Measurements from ENCODE around the gene DNM2.
"Not testable (repeated sequence)": the region's sequence is repeated elsewhere in the genome, so short reads cannot be mapped to it uniquely, and the experiment has no call there.

Gene DNM2

DNA sequence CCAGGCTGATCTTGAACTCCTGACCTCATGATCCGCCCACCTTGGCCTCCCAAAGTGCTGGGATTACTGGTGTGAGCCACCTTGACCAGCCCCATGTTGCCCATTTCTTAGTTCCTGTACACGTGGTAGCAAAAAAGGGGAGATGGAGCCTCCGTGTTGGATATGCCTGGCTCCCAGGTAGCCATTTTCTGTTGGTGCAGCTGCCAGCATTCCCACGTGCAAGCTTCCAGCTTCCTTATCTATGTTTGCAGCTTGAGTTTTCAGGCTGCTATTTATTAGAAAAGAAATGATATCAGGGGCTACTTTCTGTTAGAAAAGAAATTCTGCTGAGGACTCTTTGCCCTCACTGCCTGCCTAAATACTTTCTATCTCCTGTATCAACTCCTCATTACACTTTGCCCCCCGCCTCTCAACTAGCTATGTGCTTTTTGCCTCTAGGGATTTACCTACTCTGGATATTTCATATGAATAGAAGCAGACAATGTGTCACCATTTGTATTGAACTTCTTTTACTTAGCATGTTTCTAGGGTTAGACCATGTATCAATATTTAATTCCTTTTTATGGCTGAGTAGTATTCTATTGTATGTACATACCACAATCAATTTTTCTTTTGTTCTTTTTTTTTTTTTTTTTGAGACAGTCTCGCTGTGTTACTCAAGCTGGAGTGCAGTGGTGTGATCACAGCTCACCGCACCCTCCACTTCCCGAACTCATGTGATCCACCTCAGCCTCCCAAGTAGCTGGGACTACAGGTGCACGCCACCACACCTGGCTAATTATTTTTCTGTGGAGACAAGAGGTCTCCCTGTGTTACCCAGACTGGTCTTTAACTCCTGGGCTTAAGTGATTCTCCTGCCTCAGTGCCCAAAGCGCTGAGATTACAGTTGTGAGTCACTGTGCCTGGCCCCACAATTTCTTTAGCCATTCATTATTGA, 121.5 kb downstream of the DNM2 start:
- DNase-seq: no peak

DNA sequence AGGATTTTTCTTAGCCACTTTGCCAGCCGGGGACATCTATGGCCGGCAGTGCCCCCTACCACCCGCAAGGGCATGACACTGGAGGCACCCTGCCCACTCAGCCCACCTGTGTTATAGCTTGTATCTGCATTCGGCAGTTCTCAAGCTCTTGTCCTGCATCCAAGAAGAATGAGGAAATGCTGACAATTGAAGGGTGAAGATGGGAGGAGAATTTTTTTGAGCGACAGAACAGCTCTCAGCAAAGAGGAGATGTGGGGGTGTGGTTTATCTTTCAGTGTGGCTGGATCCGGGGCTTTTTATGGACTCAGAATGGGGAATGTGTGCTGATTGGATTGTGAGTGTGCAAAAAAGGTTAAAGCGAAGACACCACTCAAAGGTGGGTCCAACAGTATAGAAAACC, 124.9 kb downstream of the DNM2 start:
- DNase-seq: no peak

DNA sequence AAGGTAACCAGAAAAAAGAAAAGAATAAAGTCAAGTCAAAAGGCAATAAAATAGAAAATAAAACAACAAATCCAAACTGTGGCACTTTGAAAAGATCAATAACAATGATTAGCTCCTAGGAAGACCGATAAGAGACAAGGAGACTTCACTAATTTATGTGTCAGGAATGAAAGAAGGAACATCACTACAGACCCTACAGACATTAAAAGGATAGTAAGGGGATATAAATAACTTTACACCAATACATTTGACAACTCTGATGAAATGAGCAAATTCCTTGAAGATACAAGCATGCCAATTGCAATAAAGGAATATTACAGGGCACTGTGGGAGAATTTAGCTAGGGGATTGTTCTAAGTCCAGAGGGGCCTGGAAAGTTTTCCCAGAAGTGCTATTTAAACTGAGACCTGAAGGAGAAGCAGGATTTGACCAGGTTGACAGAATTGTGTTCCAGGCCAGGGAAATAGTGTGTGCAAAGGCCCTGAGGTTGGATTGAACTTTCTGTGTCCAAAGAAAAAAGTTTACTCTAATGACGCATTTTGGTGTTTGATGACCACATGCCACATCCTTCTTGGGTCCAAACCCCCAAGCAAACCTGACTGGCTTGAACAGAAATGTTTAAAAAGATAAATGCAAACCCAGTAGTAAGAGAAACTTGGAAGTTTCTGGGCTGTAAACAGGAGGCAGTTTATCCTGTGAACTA, 128.8 kb downstream of the DNM2 start:
- DNase-seq: no peak

DNA sequence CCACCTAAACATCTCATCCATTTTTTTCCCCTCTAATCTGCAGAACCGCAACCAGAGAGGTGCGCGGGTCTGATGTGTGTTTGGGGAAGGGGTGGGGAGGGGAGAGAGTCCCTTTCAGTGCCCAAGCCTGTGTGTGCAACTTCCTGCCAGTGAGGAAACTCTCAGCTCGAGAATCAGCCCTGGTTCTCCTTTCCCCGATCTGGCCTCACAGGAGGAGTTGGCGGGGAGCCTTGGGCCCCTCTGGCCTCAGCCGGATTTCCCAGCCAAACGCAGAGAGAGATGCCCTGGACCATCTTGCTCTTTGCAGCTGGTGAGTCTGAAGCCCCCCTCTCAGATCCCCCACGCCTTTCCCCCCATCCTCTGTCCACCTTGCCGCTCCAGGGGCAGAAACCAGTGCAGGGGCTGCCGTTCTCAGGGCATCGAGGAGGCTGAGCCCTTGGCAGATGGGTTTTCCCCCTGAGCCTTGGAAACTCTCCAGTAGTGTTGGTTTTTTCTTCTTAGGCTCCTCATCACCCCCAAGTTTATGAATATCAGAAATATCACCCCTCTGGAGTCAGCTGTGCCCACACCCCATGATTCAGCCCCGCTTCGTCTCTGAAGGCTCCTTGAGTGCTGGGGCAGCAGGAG, 130.5 kb downstream of the DNM2 start, which contains the start of gene C19orf38:
Gene C19orf38, plus strand, starts transcription at position 186 of the 627 bp plus-strand sequence. Its CDS starts 94 bp downstream, at position 280.
- no peak for DNase-seq

DNA sequence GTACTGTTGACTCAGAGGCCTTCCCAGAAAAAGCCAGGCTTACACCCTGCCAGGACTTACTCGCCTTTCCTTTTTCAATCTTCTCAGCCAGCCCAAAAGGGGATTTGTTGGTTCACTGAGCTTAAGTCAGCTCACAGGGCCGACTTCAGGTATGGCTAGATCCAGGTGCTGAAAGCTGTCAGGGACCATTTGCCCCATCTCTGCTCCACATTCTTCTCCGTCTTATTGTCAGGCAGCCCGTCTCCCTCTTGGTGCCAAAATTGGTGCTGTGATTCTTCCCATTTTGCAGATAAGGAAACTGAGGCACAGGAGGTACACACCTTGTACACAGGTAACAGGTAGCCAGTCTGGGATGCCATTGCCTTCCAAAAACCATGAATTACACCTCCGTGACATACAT, 132.8 kb downstream of the DNM2 start:
- no peak for DNase-seq

DNA sequence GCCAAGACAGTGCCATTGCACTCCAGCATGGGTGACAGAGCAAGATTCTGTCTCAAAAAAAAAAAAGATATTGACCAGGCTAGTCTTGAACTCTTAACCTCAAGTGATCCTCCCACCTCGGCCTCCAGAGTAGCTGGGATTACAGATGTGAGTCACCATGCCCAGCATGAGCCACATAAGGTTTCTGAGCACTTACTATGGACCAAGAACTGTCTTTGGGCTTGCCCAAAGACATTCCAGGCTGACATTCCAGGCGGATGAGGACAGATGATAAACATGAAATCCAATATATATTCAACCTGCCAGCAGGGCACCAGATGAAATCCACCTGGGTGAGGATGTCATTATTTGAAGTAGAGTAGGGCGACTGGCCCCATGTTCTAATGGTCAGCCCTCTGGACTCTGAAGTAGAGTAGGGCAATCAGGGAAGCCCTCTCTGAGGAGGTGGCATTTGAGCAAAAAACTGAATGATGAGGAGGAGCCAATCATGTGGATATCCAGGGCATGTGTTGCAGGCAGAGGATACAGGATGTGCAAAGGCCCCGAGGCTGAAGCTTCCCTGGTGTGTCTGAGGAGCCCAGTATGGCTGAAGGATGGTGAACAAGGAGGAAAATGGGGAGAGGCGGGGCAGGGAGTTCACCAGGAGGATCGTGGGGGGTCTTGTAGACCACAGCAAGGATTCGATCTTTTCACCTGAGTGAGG, 134.4 kb downstream of the DNM2 start:
- no peak for DNase-seq

DNA sequence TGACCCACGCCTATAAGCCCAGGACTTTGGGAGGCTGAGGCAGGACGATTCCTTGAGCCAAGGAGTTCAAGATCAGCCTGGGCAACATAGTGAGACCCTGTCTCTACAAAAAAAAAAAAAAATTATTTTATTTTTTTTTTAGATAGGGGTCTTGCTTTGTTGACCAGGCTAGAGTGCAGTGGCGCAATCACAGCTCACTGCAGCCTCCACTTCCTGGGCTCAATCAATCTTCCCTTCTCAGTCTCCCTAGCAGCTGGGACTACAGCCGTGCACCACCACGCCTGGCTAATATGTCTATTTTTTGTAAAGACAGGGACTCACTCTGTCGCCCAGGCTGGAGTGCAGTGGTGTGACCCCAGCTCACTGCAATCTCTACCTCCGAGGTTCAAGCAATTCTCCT, 135.1 kb downstream of the DNM2 start:
- no peak for DNase-seq

DNA sequence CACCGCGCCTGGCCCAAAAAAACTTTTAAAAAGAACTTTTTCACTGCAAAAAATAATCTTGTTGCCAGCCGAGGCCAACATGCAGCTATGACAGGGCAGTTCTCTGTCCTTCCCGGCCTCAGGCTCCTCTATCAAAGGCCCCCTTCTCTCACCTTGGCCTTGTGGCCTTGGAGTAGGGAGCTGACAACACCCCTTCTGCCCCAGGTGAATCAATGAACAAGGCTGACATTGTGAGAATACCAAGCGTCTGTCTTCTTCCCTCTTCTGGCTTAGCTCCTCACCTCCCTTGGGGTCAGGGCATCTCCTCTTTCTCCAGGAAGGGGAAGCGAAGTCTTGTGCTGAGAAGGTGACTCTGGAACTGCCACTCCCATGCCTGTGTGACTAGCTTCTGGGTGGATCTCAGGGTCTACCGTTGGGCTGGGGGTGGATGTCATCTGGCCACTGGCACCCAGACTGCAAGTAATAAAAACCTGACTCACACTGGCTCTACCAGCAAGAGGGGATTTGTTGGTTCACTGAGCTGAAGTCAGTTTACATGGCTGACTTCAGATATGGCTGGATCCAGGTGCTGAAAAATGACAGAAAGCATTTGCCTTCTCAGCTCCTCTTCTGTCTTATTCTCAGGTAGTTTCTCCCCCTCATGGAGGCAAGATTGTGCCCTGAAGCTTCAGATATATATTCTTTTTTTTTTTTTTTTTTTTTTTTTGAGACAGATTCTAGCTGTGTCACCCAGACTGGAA, 136.6 kb downstream of the DNM2 start:
- DNase-seq: no peak

DNA sequence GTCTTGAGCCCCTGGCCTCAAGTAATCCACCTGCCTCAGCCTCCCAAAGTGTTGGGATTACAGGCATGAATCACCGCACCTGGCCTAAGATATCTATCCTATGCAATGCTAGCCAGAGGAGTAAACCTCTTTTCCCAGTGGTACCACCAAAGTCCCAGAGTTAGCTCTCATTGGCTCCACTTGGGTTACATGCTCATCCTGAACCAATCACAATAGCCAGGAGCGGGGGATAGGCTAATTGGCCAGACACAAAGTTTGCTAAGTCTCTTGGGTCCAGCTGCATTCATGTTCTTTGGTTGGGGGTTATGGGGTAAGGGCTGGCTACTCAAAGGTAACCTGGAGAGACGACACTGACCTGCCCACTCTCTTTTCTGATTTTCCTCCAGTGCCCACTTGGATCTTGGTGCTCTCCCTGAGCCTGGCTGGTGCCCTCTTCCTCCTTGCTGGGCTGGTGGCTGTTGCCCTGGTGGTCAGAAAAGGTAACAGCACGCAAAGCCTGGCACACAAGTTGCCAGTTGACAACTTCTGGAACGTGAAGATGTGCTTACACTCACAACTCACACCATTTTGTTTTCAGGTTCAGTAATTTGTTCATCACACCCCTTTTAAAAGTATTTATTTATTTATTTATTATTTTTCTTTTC, 138.1 kb downstream of the DNM2 start:
- DNase-seq: no peak

DNA sequence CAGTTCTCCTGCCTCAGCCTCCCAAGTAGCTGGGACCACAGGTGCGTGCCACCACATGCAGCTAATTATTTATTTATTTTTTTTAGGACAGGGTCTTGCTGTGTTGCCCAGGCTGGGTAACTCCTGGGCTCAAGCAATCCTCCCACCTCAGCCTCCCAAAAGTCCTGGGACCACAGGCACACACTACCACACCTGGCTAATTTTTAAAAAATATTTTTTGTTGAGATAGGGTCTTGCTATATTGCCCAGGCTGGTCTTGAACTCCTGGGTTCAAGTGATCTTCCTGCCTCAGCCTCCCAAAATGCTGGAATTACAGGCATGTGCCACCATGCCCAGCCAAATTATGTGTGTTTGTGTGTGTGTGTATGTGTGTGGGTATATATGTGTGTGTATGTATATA, 139.0 kb downstream of the DNM2 start:
- not testable (repeated sequence) for DNase-seq

DNA sequence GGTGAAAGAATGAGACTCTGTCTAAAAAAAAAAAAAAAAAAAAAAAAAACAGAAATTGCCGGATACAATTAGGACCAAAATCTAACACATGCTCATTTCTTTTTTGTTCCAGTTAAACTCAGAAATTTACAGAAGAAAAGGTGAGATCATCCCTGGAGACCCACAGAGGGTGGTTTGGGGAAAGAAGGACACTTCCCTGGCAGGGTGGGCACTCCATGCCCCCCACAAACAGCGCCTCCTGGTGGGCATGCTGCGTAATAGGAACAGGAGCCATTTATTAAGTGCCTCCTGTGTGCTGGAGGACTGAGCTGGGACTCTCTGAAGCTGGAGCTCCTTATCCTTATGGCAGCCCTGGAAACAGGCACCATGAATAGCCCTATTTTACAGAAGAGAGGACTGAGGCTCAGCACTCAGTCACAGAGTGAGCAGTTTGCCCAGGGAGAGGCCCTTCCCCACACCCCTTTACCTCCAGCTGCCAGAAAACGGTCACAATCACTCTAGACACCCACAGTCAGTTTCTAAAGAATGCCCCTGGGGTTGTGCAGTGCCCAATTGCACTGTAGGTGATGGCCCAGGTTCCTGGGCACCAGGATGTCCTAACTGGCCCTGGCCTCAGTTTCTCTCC, 140.4 kb downstream of the DNM2 start:
- DNase-seq: no peak

DNA sequence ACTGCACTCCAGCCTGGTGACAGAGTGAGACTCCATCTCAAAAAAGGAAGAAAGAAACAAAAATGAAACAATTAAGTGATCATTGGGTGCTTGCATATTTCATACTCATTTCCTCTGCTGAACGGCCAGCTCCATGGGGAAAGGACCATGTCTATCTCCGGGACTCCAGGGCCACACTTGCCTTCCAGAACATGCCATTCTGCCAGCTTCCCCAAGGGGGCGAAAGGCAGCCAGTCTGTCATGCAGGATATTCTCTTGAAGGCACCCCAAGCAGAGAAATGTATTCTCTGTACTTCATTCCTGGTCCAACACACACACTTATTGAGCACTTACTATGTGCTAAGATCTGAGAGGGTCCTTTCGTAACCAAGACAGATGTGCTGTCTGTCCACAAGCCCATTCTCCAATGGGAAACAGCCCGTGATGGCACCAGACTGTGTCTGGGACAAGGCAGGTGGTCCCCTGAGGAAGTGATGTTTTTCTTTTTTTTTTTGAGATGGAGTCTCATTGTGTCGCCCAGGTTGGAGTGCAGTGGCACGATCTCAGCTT, 143.3 kb downstream of the DNM2 start:
- DNase-seq: no peak

DNA sequence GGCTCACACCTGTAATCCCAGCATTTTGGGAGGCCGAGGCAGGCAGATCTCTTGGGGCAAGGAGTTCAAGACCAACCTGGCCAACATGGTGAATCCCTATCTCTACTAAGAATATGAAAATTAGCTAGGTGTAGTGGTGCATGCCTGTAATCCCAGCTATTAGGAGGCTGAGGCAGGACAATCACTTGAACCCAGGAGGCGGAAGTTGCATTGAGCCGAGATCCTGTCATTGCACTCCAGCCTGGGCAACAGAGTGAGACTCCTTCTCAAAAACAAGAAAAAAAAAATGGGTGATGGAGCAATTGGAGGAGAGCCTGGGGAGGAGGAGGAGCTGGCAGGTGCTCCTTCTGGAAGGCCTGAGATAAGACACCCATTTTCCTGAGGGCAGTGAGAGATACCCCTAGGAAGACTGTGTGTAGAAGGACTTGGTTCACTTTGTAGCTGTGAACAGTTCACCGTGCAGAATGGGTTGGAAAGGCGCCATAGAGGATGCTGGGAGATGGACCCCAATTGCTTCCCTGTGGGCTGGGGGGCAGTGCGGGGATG, 144.8 kb downstream of the DNM2 start:
- no peak for DNase-seq

DNA sequence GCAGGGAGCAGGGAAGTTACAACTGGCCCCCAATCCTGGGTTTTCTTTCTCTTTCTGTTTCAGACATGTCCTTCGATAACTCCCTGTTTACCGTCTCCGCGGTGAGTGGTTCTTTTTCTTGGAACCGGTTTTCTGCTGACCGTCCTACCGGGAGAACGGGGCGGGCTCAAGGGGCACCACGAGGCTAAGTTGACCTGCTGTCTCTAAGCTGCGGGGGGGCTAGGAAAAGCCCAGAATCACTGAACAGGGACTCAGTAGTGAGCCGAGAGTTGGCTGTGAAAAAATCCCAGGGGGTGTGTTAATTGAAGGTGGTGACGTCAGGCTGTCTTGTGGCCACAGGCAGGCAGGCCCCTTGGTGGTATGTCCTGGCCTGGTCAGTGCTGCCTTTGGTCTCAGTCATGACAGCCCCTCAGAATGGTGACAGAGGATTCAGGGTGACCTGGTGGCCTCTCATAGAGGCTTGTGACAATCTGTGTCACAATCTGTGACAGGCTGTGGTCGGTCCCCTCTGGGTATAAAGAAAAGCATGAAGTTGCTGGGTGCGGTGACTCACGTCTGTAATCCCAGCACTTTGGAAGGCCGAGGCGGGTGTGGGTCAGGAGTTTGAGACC, 145.3 kb downstream of the DNM2 start:
- DNase-seq: no peak

DNA sequence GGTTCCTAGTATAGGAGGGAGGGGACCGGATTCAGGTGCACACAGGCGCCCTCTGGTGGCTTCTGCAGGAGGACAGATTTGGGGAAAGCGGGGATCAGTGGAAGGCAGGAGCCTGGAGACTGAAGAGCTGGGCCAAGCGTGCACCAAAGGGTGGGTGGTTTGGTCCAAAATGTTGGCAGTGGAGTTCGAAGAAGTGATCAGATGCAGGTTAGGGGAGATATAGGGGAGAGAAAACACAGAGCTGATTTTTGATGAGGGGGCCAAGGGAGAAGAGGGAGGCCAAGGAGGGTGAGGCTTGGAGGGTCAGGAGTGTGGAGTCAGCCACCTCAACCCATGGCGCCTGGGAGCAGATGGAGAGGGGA, 146.6 kb downstream of the DNM2 start:
- DNase-seq: peak; percentile 67

DNA sequence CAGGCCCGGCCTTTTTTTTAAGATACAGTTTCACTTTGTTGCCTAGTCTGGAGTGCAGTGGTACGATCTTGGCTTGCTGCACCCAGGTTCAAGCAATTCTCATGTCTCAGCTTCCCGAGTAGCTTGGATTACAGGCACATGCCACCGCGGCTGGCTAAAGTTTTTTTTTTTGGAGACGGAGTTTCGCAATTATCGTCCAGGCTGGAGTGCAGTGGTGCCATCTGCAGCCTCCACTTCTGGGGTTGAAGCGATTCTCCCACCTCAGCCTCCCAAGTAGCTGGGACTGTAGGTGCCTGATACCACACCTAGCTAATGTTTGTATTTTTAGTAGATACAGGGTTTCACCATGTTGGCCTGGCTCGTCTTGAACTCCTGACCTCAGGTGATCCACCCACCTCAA, 148.6 kb downstream of the DNM2 start:
- no peak for DNase-seq

DNA sequence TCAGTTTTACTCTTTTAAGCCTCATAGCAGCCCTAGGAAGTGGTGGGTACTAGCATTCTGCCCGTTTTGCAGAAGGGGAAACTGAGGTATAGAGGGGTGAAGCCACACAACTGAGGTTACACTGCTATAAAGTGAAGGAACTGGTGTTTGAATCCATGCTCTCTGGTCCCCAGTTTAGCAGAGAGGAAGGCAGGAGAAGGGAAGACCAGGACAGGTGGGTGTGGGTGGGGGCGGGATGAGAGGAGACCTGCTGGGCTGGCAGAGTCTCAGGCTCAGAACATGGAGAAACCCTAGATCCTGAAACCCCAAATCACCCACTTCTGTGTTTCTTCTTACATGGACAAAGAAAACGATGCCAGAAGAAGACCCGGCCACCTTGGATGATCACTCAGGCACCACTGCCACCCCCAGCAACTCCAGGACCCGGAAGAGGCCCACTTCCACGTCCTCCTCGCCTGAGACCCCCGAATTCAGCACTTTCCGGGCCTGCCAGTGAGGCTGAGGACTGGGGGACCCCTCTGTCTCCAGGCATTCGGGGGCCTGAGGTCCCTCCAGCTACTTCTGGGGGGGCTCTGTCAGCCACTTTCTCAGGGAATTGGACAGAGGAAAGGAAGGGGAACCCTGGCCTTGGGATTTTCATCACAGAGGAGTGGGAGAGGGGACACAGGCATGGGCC, 151.1 kb downstream of the DNM2 start:
- no peak for DNase-seq

DNA sequence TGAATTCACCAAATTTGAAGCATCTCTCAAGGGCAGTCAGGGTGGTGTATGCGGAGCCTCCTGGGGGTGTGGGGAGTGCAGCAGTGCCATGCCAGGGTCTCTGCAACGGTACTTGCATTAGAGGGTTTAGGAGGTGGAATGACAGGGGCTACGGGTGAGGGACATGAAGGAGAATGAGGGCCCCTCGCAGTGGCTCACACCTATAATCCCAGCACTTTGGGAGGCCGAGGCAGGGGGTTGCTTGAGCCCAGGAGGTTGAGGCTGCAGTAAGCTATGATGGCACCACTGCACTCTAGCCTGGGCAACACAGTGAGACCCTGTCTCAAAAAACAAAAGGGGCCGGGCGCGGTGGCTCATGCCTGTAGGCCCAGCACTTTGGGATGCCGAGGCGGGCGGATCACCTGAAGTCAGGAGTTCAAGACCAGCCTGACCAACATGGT, 152.0 kb downstream of the DNM2 start:
- DNase-seq: not testable (repeated sequence)

DNA sequence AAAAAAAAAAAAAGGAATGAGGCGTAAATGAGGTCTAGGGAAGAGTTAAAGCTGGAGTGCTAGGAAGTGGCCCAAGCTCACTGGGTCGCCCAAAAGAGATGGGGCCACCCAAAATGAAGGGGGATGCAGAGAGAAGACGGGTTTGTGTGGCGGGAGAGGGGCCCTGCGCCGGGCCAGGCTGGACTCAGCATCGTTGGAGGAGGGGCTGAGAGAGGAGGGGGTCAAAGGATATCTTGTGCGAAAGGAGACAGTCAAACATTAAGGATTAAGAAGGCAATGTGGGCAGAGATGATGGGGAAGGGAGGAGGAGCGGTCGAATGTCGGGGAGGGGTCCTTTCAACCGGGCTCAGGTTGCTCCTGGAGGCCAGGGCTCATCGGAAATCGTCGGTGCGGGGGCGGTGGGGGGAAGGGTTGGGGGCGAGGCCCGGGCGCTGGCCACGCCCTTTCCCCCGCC, 152.6 kb downstream of the DNM2 start:
- no peak for DNase-seq

Measured in activated effector memory CD4-positive, alpha-beta T cell treated with Interleukin-2 at 50 U/mL for 16 hours (primary cell).